ENCODE results near the gene RTEL1. TPM values are rescaled to one million over a fixed set of nuclear protein-coding genes. Genes with fewer than 3 reads are reported as not detected.

RTEL1 gene
- total RNA-seq, 1 experiment from 2014 or later: 58.0 TPM

DNA sequence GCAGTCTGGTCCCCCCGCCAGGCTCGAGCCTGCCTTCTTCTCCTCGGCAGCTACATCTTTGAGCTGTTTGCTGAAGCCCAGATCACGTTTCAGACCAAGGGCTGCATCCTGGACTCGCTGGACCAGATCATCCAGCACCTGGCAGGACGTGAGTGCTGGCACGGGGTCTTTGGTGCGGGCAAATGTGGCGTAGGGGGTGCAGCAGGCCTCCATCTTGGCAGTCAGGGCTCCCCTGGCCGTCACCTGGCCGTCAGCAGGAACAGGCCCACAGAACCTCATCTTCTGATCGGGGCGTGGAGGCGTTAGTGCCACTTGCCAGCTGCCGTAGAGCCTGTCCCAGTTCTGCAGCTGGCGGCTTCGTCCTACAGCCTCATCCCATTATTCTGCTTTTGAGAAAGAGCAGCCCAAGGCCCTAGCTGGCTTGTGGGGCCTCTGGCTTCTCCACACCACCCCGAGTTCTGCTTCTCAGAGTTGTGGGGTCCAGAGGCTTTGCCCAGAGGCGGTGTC lies 21.7 kb downstream of the RTEL1 start (continued):
- TF ChIP-seq, protein P1, sequence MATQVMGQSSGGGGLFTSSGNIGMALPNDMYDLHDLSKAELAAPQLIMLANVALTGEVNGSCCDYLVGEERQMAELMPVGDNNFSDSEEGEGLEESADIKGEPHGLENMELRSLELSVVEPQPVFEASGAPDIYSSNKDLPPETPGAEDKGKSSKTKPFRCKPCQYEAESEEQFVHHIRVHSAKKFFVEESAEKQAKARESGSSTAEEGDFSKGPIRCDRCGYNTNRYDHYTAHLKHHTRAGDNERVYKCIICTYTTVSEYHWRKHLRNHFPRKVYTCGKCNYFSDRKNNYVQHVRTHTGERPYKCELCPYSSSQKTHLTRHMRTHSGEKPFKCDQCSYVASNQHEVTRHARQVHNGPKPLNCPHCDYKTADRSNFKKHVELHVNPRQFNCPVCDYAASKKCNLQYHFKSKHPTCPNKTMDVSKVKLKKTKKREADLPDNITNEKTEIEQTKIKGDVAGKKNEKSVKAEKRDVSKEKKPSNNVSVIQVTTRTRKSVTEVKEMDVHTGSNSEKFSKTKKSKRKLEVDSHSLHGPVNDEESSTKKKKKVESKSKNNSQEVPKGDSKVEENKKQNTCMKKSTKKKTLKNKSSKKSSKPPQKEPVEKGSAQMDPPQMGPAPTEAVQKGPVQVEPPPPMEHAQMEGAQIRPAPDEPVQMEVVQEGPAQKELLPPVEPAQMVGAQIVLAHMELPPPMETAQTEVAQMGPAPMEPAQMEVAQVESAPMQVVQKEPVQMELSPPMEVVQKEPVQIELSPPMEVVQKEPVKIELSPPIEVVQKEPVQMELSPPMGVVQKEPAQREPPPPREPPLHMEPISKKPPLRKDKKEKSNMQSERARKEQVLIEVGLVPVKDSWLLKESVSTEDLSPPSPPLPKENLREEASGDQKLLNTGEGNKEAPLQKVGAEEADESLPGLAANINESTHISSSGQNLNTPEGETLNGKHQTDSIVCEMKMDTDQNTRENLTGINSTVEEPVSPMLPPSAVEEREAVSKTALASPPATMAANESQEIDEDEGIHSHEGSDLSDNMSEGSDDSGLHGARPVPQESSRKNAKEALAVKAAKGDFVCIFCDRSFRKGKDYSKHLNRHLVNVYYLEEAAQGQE (IDR thresholded peaks at IDR 0.05; ENCODE audit: low read depth): no peak
- no peak for TF ChIP-seq EZH2 (IDR thresholded peaks at IDR 0.05)
- TF ChIP-seq TCF7L2 (IDR thresholded peaks at IDR 0.05; ENCODE audit: borderline replicate concordance, extremely low read depth, insufficient read depth, insufficient read length): no peak

DNA sequence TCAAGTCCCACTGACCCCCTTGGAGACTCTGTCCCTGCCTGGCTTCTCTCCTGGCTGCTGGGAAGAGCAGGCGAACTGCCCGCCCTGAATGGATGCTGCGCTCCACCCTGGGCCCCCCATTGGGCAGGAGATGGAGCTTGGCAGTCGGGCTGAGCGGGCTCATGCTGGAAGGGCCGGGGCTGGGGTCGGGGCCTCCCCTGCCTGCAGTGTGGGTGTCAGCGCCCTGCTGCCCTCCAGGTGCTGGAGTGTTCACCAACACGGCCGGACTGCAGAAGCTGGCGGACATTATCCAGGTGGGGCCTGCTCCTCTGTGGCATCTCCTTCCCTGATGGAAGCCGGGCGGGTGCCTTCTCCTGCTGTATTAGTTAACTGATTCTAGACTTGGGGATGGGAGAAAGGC lies 22.3 kb downstream of the RTEL1 start:
- ATAC-seq: no peak
- Histone ChIP-seq H3K36me3 (ENCODE audit: control insufficient read depth in 1 of 2, insufficient read depth in 2 of 2, low read length in 2 of 2) (peaks cover 4% of the 10 kb centered on the region in 2 experiments; a peak in 3 of 4 replicates), H3K27ac (ENCODE audit: low read depth, low read length) (peak overlapping the region; percentile 100), H2AFZ (ENCODE audit: low read depth, low read length, poor library complexity, severe bottlenecking) (no peak overlapping the region), H3K9me2 (ENCODE audit: insufficient read depth) (no peaks in the 10 kb centered on the region), H3K4me2 (ENCODE audit: low read length) (no peak overlapping the region), H3K27me3 (ENCODE audit: insufficient read depth, low read length) (no peaks in the 10 kb centered on the region), H3K4me1 (ENCODE audit: control insufficient read depth in 1 of 2, insufficient read depth in 2 of 2, low read length in 2 of 2) (peaks cover 39 to 50% of the 10 kb centered on the region in 2 experiments), H3K79me2 (ENCODE audit: insufficient read depth, low read length) (peaks cover 24% of the 10 kb centered on the region), H3K9me3 (ENCODE audit: control insufficient read depth in 1 of 2, insufficient read depth in 1 of 2, low read depth in 1 of 2, low read length in 2 of 2) (no peaks in the 10 kb centered on the region), H3K4me3 (replicated peaks in 1 of 2; ENCODE audit: low read depth in 1 of 2, low read length in 2 of 2) (no peak overlapping the region), H3K9ac (ENCODE audit: low read length) (0 out of 2 replicates have a peak overlapping the region, but pooled peaks have one; percentile 8), H4K20me1 (ENCODE audit: insufficient read depth) (no peaks in the 10 kb centered on the region)
- ChIA-PET RAD21 (ENCODE audit: low non-redundant PET in 1 of 2, low total read pairs in 2 of 2, uncharacterized antibody in 2 of 2, unreplicated experiment in 2 of 2) (no interaction called here), CTCF (no interaction called here), POLR2A (no interaction called here)
- DNase-seq (ENCODE audit: low read depth, low spot score): no peak
- intact Hi-C loops (cut with micrococcal nuclease): loop anchor here (5.0 kb wide), 1 partner anchor 143 kb away; the partner anchor contains the start of gene PTK6
- no TSS peak for BruUV-seq (replicated peaks)
- TF ChIP-seq ZFX (IDR thresholded peaks at IDR 0.05) (no peak), TCF7L2 (IDR thresholded peaks at IDR 0.05; ENCODE audit: borderline replicate concordance, extremely low read depth, insufficient read depth, insufficient read length) (no peak), ZNF274 (IDR thresholded peaks at IDR 0.05; ENCODE audit: low read depth, low read length) (no peak), EZH2phosphoT487 (IDR thresholded peaks at IDR 0.05; ENCODE audit: borderline replicate concordance) (no peak), YY1 (IDR thresholded peaks at IDR 0.05; ENCODE audit: extremely low read depth, insufficient replicate concordance, low read depth, low read length) (no peak), SRF (IDR thresholded peaks at IDR 0.05; ENCODE audit: low read depth) (no peak), SIN3A (IDR thresholded peaks at IDR 0.05; ENCODE audit: low read depth) (no peak)
- TF ChIP-seq, protein P2, sequence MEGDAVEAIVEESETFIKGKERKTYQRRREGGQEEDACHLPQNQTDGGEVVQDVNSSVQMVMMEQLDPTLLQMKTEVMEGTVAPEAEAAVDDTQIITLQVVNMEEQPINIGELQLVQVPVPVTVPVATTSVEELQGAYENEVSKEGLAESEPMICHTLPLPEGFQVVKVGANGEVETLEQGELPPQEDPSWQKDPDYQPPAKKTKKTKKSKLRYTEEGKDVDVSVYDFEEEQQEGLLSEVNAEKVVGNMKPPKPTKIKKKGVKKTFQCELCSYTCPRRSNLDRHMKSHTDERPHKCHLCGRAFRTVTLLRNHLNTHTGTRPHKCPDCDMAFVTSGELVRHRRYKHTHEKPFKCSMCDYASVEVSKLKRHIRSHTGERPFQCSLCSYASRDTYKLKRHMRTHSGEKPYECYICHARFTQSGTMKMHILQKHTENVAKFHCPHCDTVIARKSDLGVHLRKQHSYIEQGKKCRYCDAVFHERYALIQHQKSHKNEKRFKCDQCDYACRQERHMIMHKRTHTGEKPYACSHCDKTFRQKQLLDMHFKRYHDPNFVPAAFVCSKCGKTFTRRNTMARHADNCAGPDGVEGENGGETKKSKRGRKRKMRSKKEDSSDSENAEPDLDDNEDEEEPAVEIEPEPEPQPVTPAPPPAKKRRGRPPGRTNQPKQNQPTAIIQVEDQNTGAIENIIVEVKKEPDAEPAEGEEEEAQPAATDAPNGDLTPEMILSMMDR (IDR thresholded peaks at IDR 0.05 in 2 of 3, conservative IDR thresholded peaks at IDR 0.05 in 1 of 3; ENCODE audit: borderline replicate concordance in 1 of 3, insufficient read depth in 1 of 3, low read depth in 2 of 3, low read length in 2 of 3): no peak
- TF ChIP-seq, protein P3, sequence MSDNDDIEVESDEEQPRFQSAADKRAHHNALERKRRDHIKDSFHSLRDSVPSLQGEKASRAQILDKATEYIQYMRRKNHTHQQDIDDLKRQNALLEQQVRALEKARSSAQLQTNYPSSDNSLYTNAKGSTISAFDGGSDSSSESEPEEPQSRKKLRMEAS (IDR thresholded peaks at IDR 0.05): no peak
- TF ChIP-seq, protein P1 (IDR thresholded peaks at IDR 0.05; ENCODE audit: low read depth): no peak

All from HCT116 (cell line).